K562 (cell line): ENCODE results near the gene ROPN1L.

Experiments used
- BRCA1 ChIP-seq, 2 experiments: fragments of 450-650 bp in 1 of 2; sonication (generic) in 1 of 2; formaldehyde crosslinking in 1 of 2; IDR thresholded peaks; 2 replicates each; pipeline versions ENCODE4 v1.5.0 to v1.6.1; 2017 to 2020; ENCODE audit warnings: mild to moderate bottlenecking in 1 of 2, missing genetic modification reagents in 1 of 2
- CTCF ChIP-seq, 3 experiments: IDR thresholded peaks in 2 of 3; conservative IDR thresholded peaks in 1 of 3; 2 replicates each; pipeline ENCODE4 v1.5.1; 2011 to 2012; ENCODE audit warnings: low read length in 3 of 3, mild to moderate bottlenecking in 3 of 3, control low read depth in 2 of 3, improper control_type of control experiment in 1 of 3, inconsistent platforms in 1 of 3, low read depth in 1 of 3, mixed read lengths in 1 of 3, moderate library complexity in 1 of 3; ENCODE audit not compliant: insufficient read depth in 2 of 3
- L3MBTL2 ChIP-seq: fragments of 450-650 bp; IDR thresholded peaks from 2 replicates; pipeline ENCODE4 v1.6.1; 2016; ENCODE audit warnings: mild to moderate bottlenecking, moderate library complexity
- NRF1 ChIP-seq, 2 experiments: fragments of 450-650 bp; IDR thresholded peaks in 1 of 2; conservative IDR thresholded peaks in 1 of 2; 2 replicates each; pipeline ENCODE4 v1.6.1; 2014; ENCODE audit warnings: mild to moderate bottlenecking in 2 of 2
- PHF20 ChIP-seq: fragments of 450-650 bp; IDR thresholded peaks from 2 replicates; pipeline ENCODE4 v1.6.1; 2018; ENCODE audit not compliant: partially characterized antibody
- YY1 ChIP-seq, 3 experiments: IDR thresholded peaks; 2 replicates each; pipeline ENCODE4 v1.6.1; 2011; ENCODE audit warnings: low read length in 2 of 3, mild to moderate bottlenecking in 2 of 3, moderate library complexity in 2 of 3, borderline replicate concordance in 1 of 3, control low read depth in 1 of 3, low read depth in 1 of 3; ENCODE audit not compliant: insufficient read depth in 3 of 3, insufficient replicate concordance in 2 of 3, control insufficient read depth in 1 of 3, insufficient read length in 1 of 3; ENCODE audit errors: extremely low read depth in 1 of 3

GRCh38 chr5:10453545-10453944 is 11.9 kb downstream of the ROPN1L start:
- TF ChIP-seq BRCA1 (IDR thresholded peaks at IDR 0.05) (no peak), BRCA1 (CRISPR knock-in tag; IDR thresholded peaks at IDR 0.05) (no peak), L3MBTL2 (no peak), CTCF (IDR thresholded peaks at IDR 0.05 in 2 of 3, conservative IDR thresholded peaks at IDR 0.05 in 1 of 3; ENCODE audit: insufficient read depth in 2 of 3, low read depth in 1 of 3, low read length in 3 of 3) (no peak), YY1 (IDR thresholded peaks at IDR 0.05; ENCODE audit: borderline replicate concordance in 1 of 3, control insufficient read depth in 1 of 3, extremely low read depth in 1 of 3, insufficient read depth in 3 of 3, insufficient read length in 1 of 3, insufficient replicate concordance in 2 of 3, low read depth in 1 of 3, low read length in 2 of 3) (no peak), PHF20 (no peak), NRF1 (conservative IDR thresholded peaks at IDR 0.05 in 1 of 2, IDR thresholded peaks at IDR 0.05 in 1 of 2) (no peak)
